Stimulated activated CD4-positive, alpha-beta T cell treated with anti-CD3 and anti-CD28 coated beads, Interleukin-1b, Interleukin-23, amount 100 ng/mL, for 4 hours (primary cell): Measurements from ENCODE around the gene SLC41A2.
A peak's percentile ranks its signal among the peaks of the same experiment; 100 is the strongest.
"Not testable (repeated sequence)": the region's sequence is repeated elsewhere in the genome, so short reads cannot be mapped to it uniquely, and the experiment has no call there.

Experiments
- DNase-seq, 2 donors: peaks; one replicate each; pipeline ENCODE4 v3.0.0-alpha.2; 2020; ENCODE audit warnings: low read depth in 2 of 2

SLC41A2 gene, protein sequence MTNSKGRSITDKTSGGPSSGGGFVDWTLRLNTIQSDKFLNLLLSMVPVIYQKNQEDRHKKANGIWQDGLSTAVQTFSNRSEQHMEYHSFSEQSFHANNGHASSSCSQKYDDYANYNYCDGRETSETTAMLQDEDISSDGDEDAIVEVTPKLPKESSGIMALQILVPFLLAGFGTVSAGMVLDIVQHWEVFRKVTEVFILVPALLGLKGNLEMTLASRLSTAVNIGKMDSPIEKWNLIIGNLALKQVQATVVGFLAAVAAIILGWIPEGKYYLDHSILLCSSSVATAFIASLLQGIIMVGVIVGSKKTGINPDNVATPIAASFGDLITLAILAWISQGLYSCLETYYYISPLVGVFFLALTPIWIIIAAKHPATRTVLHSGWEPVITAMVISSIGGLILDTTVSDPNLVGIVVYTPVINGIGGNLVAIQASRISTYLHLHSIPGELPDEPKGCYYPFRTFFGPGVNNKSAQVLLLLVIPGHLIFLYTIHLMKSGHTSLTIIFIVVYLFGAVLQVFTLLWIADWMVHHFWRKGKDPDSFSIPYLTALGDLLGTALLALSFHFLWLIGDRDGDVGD

DNA sequence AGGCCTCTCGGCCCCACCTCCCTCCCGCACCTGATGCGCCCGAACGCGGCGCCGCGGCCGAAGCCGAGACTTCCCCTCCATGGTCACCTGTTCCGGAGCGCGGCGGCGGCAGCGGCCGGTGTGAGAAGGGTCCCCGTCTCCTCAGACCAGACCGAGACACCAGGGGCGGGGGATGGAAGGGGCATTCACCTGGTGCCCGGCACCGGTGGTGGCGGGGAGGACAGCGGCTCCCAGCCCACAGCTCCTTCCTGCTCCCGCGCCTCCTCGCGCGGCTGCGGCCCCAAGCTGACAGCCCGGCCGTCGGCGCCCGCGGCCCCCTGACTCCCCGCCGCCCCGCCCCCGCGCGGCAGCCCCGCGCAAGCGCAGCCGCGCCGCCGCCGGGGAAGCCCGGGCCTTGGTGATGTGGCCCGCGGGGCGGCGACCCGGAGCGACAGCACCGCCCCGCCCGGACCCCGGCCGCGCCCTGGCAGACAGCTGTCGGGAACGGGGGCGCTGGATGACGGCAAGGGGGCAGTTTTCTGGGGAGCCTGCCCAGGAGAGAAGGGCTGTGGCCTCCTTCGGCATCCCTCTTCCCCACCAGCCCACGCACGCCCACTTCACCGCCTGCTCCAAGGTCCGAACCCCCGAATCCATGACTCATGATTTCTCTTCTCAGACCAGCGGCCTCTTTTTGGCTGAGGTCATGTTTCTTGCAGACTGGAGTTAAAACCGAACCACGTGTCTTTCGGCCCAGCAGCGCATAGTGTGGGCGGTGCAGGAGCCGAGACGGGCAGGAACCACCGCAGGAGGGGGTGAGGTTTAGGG is at the start of gene SLC41A2:
Gene SLC41A2 (minus strand): TSS at position 290 of the 804 bp plus-strand sequence. CDS start 29,763 bp downstream, outside the sequence.
- peak; percentile 73 to 75 for DNase-seq

DNA sequence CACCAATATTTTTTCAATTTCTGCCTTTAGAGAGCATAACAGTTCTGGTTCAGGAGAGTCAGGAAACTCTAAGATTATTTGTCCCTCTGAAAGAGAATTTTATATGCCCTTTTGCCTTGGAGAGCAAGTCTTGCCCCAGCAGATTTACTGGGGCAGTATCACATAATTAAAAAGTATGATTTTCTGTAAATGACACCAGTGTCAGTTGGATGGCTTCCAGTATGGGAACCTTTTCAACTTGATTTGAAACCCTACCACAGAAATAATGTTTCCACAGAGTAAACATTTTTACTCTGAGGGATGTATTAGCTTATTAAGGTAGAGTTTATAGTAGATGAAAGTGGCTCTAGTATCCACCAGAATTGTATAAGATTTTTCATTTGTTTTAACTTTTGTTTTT is 43.4 kb upstream of the SLC41A2 start:
- DNase-seq, result no peak

DNA sequence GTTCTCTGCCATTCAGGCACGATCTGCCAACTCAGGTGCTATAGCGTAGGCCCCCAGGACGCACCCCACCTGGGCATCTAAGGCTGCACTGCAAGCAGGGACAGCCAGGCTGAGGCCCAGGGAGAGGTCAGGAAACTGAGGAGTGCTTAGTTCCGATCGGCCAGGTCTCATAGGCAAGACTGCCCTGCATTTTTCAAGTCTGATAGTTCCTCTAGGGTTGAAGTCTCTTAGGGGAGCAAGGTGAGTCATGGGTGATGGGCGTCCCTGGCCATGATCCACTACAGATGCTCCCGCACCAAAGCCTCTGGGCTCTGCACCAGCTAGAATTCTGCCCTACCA is 41.2 kb upstream of the SLC41A2 start:
- no peak for DNase-seq

DNA sequence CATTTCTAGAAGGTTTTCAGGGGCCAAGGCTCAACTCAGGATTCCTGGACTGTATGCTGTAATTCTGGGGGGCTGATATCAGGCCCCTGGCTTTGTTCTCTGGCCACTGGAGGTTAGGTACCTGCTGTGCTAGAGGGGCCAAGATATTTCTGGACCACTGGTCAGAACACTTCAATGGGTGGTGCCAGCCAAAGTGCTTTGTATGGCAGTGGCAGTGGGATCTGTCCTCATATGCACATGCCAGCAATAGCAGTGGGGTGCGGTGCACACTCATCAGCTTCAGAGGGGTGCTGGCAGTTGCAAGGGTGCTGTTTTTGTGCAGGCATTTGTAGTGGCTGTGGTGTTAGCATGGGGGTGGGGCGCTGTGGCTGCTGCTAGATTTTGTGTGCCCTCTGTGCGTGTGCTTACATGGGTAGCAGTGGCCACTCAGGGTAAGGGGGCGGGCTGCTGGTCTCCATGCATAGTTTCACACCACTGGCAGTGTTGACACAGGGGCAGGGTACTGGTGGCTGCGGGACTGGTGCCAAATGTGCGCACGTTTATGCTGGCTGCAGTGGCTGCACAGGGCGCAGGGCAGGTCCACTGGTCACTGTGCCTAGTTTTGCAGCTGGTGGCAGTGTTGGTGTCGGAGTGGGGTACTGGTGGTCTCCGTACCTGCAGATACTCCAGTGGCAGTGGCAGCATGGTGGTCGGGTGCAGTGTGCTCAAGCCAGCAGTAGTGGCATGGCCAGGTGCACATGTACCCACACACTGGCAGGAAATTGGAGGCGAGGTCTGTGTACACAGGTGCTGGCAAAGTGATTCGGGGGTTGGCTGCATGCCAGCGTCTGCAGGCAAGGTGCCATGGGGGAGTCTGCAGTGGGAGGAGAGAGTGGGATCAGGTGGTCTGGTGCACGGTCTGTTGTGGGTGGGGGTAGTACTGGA is 40.6 kb upstream of the SLC41A2 start:
- no peak for DNase-seq

DNA sequence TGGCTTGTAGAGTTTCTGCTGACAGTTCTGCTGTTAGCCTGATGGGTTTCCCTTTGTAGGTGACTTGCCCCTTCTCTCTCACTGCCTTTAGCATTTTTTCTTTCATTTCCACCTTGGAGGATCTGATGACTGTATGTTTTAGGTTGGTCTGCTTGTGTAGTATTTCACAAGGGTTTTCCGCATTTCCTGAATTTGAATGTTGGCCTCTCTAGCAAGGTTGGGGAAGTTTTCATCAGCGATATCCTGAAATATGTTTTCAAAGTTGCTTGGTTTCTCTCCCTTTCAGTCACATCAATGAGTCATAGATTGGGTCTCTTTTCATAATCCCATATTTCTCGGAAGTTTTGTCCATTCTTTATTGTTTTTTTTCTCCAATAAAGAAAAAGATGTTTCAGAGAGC is 39.5 kb upstream of the SLC41A2 start:
- no peak for DNase-seq

DNA sequence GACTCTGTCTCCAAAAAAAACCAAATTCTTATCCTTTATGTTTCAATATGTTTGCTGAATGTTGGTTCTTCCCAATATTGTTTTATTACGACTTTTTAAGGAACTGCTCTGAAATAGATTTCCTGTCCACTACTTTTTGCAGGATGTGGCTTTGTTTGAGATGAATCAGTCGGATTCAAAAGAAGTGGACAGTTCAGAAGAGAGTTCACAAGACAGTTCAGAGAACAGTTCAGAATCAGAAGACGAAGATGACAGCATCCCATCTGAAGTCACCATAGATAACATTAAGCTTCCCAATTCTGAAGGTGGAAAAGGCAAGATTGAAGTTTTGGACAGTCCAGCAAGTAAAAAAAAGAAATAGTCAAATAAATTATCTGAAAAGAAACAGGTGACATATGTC is 36.2 kb upstream of the SLC41A2 start:
- DNase-seq, result no peak

DNA sequence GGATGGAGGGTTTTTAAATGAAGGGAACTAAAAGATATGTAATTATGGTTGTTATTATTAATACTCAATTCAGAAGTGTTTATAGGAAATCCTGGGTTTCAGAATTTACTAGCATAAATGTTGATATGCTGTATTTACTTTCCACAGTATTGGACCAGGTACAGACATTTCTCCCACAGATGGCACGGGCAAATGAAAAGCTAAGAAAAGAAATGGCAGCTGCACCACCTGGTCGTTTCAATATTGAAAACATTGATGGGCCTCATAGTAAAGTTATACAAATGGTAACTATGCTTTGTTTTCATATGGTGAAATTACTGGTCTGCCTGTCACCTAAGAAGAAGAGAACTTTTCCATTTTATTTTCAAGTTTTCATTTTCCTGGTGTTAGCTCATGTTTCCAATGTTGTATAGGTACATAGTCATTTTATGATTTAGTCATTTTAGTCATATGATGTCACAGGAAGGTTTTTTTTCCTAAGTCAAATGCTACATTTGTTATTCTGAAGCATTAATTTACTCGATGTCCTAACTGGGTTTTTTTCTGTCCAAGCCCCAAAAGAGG is 33.6 kb upstream of the SLC41A2 start:
- DNase-seq, result no peak

DNA sequence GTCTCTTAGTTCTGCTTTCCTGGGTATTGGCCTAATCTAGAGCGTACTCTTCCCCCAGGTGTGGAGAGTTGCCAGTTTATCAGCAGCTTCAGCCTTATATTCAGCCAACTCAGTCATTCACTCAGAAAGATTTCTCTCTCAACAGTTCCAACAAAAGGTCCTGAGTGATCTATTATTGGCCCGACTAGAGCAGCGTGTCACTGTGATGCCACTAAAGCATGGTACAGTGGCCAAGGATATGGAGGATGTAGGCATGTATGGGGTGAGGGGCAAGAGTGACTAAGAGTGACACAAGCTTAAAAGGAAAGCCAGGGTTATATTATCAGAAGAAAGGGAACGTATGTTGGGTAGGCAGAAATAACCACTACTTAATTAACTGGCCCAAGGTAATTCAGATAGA is 32.9 kb upstream of the SLC41A2 start:
- DNase-seq, result no peak

DNA sequence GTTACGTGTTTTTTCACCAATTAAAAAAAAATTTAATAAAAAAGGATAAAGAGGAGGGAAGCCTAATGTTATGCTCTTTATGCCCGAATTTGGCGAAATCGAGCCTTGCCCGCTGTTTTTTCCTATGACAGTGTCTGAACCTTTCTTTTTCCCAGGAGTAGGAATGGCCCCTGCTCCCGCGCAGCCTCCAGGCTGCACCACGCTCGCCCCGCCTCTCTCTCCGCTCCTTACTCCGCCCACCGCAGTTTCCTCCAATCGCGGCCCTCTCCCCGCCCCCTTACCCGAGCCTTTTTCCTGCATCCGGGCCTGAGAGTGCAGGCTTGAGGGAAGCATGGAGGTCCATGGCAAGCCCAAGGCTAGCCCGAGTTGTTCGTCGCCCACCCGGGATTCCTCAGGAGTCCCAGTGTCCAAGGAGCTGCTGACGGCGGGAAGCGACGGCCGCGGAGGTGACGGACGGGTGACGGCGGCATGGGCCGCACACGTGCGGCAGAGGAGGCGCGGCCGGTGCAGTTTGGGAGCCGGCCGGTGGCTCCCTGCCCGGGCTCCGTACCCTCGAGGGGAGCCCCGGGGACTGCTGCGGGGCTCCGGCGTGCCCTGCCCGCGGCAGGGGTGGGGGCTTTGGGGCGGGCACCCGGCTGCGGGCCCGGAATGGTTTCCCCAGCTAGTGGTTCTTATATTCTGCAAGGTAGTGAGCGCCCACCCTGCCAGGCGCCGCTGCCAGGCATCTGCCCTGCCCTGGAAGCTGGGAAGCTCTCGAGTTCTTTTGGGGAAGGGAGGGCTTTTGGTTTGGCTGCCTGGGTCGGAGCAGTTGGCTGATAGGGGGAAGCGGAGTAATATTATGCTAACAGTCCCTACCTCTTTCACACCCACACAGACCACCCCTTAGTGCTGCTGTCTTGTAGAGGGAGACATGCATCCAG is 28.2 kb upstream of the SLC41A2 start, which contains the start of gene NOPCHAP1:
Gene NOPCHAP1 (plus strand): TSS at position 295 of the 920 bp plus-strand sequence. CDS start 37 bp downstream, at position 332.
- peak; percentile 75 to 80 for DNase-seq

DNA sequence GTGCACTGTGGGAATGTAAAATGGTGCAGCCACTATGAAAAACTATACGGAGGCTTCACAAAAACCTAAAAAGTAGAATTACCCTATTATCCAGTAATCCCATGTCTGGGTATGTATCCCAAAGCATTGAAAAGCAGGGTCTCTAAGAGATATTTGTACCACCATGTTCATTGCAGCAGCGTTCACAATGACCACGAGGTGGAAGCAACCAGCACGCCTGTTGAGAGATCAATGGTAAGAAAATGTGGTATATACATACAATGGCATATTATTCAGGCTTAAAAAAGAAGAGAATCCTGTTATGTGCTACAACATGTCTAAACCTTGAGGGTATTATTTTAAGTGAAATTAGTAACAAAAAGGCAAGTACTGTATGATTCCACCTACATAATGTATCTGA is 27.1 kb upstream of the SLC41A2 start:
- DNase-seq, result no peak

DNA sequence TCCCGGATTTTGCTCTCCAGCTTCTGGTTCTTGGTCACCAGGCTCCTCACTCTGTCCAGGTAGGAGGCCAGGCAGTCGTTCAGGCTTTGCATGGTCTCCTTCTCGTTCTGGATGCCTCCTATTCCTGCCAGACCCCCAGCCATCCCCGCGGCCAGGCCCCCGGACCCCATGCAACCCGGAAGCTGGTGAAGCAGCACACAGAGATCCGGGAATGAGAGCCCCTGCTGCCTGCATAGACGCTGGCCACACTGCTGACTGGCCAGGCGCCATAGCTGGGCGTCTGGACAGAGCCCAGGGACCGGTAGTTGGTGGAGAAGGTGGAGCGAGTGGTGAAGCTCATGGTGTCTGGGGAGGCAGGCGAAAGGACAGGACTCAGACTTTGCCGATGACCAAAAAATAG is 19.6 kb upstream of the SLC41A2 start:
- DNase-seq, result not testable (repeated sequence)

DNA sequence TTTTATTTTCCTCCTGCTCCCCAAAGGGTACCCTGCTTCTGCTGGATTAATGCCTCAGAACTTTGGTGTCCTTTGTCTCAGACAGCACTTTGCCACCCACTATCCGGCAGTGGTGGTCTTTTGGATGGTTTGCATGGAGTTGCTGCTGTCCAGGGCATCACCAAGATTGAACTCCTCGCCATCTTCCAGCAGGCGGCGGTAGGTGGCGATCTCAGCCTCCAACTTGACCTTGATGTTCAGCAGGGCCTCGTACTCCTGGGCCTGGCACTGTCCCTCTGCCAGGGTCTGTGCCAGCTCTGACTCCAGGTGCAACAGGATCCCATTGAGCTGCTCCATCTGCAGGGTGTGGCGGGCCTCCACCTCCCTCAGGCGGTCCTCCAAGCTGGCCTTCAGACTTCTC is 18.6 kb upstream of the SLC41A2 start:
- no peak for DNase-seq

DNA sequence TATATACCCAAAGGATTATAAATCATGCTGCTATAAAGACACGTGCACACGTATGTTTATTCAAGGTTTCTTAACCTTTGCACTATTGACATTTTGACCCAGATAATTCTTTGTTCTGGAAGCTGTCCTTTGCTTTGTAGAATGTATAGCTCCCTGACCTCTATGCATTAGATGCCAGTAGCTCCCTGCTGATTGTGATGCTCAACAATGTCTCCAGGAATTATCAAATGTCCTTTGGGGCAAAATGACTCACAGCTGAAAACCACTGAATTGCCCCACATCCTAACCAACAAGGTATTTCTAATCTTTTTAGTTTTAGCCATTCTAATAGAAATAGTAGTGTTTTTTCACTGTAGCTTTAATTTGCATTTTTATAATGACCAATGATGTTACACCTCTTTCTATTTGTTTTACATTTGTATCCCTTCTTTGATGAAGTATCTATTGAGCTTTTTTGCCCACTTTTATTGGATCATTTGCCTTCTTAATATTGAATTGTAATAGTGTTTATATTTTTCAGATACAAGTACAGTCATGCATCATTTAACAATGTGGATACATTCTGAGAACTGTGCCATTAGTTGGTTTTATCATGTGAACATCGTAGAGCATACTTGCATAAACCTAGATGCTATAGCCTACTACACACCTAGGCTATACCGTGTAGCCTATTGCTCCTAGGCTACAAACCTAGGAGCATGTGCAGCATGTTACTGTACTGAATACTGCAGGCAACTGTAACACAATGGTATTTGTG is 17.7 kb upstream of the SLC41A2 start:
- no peak for DNase-seq

DNA sequence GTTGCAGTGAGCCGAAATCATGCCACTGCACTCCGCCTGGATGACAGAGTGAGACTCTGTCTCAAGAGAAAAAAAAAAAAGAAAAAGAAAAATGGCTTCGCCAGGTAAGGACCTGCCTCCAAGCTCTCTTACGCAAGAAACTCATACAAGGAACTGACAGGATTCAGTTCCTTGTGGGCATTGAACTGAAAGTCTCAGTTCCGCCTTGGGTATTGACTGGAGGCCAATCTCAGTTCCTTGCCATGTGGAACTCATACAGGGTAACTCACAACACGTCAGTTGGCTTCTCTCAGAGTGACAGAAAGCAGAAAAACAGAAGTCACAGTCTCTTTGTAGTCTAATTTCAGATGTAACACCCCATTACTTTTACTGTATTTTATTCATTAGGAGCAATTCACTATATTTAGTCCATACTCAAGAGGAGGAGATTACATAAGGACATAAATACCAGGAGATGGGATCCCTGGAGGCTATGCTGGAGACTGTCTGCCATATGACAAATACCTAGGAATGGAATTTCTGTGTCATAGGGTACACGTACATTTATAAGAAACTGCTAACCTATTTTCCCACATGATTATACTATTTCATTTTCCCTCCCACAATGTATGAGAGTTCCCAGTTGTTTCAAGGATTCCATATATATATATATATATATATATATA is 16.7 kb upstream of the SLC41A2 start:
- no peak for DNase-seq

DNA sequence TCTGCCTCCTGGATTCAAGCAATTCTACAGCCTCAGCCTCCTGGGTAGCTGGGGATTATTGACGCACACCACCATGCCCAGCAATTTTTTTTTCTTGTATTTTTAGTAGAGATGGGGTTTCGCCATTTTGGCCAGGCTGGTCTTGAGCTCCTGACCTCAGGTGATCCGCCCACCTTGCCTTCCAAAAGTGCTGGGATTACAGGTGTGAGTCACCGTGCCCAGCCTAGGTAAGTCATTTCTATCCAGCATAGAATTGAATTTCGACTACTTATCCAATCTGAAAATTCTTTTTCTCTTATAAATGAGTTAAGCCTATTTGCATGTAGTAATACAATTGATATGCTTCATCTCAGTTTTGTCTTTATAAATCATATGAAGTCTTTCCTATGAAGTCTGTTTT is 15.2 kb upstream of the SLC41A2 start:
- DNase-seq, result no peak

DNA sequence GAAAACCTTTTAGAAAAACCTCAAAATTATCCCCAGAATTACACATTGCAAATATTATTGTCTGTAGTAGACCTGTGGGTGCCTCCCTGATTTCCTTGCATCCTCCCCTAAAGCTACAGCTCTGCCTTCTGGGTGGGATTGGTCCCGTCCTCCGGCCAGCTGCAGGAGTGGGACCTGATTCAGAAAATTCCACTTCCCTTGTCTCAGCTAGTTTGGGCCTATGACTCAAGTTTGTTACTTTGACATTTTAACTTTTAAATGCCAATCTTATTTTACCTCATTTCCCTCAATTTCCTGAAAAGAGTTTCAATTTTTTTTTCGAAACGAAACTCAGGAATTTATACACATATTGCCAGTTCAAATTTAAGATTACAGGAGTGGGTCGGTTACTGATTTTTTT is 13.2 kb upstream of the SLC41A2 start:
- no peak for DNase-seq

DNA sequence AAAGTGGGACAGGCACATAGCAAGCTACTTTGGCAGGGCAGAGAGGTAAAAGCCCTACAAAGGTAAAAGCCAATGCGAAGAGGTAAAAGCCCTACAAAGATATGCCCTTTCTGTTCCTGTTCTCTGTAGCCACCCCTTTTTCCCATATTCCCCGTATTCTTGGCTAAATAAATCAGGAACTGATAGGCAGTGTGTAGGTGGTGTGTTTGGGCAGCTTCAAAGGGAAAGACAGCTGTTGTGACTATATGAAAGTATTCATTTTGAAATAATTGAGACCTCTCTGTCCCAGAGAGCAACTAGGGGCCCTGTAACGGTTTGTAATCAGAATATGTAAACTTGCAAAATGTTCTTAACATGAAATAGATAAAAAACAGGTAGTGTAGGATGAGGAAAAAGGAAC is 11.3 kb upstream of the SLC41A2 start:
- no peak for DNase-seq

DNA sequence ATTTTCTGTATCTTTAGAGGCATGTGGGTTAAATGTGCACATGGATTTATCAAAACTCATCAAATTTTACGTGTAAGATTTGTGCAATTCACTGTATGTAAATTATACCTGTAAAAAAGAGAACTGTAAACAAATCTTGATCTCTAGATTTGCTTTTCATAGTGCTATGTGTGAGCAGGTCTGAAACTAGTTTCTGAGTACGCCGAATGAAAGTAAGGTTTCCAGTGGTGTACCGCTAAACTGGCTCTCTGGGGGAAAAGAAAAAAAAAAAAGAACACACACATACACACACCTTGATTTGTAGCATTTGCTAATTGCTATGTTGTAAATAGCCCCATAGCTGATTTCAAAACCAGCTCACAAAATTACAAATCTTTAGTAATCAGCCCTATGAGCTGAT is 8.6 kb upstream of the SLC41A2 start:
- no peak for DNase-seq

DNA sequence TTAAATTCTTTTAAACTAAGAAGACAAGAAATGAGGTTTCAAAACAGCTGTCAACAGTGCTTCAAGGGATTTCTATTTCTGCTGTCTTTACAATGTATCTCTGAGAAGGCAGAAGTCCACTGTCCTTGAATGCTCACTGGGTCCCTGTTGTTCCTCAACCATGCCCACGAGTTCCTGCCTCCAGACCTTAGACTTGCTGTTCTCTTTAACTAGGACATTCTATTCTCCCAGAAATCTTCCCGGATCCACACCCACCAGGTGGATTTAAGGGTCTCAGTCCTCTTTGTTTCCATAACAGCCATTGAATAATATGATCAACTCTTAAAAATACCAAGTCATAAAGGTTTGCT is 6.7 kb upstream of the SLC41A2 start:
- DNase-seq, result no peak
